Astrocyte (in vitro differentiated cells and primary cell): ENCODE results near the gene FHAD1.

Experiments
- CTCF ChIP-seq: IDR thresholded peaks from 2 replicates; pipeline ENCODE4 v1.5.1; 2011; ENCODE audit warnings: low read depth, mild to moderate bottlenecking, inconsistent platforms, low read length, moderate library complexity; ENCODE audit not compliant: insufficient read depth
- EZH2 ChIP-seq: IDR thresholded peaks from 2 replicates; pipeline ENCODE4 v1.6.1; 2012; ENCODE audit warnings: mild to moderate bottlenecking, low read length, inconsistent platforms; ENCODE audit not compliant: insufficient read depth

- TF ChIP-seq CTCF (no peak), EZH2 (no peak)
Measured at GRCh38 chr1:15305468-15305770, 58.4 kb downstream of the FHAD1 start.
